VCaP (cell line): ENCODE measurements around the gene OOSP3.
"Not testable (repeated sequence)": the region's sequence is repeated elsewhere in the genome, so short reads cannot be mapped to it uniquely, and the experiment has no call there.

Experiments
- H3K27ac ChIP-seq: fragments of 450-650 bp; 2 replicates; pipeline ENCODE4 v1.5.1; 2017
- TF ChIP-seq, protein P1 (sequence below): fragments of 450-650 bp; conservative IDR thresholded peaks from 2 replicates; pipeline ENCODE4 v1.5.1; 2017; ENCODE audit warnings: mild to moderate bottlenecking, moderate library complexity

OOSP3 gene

GRCh38 chr11:59846556-59846955 is 32.0 kb upstream of the OOSP3 start:
- TF ChIP-seq, protein P1, sequence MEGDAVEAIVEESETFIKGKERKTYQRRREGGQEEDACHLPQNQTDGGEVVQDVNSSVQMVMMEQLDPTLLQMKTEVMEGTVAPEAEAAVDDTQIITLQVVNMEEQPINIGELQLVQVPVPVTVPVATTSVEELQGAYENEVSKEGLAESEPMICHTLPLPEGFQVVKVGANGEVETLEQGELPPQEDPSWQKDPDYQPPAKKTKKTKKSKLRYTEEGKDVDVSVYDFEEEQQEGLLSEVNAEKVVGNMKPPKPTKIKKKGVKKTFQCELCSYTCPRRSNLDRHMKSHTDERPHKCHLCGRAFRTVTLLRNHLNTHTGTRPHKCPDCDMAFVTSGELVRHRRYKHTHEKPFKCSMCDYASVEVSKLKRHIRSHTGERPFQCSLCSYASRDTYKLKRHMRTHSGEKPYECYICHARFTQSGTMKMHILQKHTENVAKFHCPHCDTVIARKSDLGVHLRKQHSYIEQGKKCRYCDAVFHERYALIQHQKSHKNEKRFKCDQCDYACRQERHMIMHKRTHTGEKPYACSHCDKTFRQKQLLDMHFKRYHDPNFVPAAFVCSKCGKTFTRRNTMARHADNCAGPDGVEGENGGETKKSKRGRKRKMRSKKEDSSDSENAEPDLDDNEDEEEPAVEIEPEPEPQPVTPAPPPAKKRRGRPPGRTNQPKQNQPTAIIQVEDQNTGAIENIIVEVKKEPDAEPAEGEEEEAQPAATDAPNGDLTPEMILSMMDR: no peak

DNA sequence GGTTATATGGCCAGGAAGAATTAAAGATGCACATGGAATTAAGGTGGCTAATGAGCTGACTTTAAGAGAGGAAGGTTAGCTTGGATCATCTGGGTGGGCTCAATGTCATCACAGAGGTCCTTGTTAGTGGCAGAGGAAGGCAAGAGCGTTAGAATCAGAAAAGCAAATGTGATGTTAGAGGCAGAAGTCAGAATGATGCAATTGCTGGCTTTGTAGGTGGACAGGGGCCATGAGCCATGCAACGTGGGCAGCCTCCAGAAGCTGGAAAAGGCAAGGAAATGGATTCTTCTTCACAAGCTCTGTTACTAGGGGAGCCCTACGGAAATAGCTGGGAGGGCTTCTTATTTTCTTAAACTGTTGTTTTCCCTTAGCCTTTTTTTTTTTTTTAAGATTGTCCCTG is 31.0 kb upstream of the OOSP3 start:
- TF ChIP-seq, protein P1: no peak
- no peak overlapping the region for H3K27ac ChIP-seq

More at GRCh38 chr11:59846556-59846955, 32.0 kb upstream of the OOSP3 start:
- H3K27ac ChIP-seq: no peak overlapping the region

DNA sequence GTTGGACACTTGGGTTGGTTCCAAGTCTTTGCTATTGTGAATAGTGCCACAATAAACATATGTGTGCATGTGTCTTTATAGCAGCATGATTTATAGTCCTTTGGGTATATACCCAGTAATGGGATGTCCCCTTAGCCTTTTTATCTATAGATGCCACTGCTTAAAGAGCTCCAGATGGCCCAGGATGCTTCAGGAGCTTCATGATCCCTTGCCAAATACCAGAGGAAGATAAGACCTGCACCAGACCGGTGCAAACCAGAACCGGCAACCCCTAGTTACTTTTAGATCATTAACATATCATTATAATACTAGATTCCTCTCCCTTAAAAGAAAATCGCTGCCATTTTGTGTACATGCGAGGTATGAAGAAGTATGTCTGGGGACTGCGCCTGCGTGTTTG is 30.1 kb upstream of the OOSP3 start:
- H3K27ac ChIP-seq: peak overlapping the region; percentile 11; the same call in 1 of the 2 replicates

DNA sequence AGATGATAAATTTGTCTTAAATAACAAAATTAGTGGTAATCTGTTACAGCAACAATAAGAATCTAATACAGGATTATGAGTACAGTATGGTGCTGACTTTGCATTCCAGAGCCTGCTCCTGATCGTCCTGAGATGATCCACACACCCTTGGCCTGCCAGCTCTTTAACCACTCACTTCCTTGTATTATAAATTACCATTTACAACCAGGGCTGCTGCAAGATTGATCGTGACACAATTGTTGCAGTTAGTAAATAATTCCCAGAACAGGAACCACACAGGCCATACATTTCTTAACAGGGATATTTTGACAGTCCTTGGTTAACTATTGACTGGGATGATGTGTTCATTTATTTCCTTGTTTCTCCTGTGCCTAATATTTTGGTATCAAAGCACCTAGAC is 29.5 kb upstream of the OOSP3 start:
- TF ChIP-seq, protein P1: no peak
- peak overlapping the region; percentile 11; the same call in 1 of the 2 replicates for H3K27ac ChIP-seq

DNA sequence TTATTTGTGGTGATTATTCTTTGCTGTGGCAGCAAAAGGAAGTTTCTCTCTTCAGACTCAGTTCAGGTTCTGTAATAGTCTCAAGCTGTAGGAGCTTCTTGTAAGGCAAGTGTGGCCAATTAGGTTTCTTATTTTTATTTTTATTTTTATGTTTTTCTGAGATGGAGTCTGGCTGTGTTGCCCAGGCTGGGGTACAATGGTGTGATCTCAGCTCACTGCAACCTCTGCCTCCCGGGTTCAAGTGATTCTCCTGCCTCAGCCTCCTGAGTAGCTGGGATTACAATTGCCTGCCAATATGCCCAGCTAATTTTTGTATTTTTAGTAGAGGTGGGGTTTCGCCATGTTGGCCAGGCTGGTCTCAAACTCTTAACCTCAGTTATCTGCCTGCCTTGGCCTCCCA is 29.0 kb upstream of the OOSP3 start:
- H3K27ac ChIP-seq: peak overlapping the region; percentile 11; the same call in 1 of the 2 replicates

DNA sequence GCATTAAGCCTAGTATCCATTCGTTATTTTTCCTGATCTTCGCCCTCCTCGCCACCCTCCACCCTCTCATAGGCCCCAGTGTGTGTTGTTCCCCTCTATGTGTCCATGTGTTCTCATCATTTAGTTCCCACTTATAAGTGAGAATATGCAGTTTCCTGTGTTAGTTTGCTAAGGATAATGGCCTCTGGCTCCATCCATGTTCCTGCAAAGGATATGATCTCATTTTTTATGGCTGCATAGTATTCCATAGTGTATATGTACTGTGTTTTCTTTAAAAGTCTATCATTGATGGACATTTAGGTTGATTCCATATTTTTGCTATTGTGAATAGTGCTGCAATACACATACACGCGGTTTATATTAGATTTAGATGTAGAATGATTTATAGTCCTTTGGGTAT is 27.2 kb upstream of the OOSP3 start:
- H3K27ac ChIP-seq: not testable (repeated sequence)

GRCh38 chr11:59854871-59855270 is 23.7 kb upstream of the OOSP3 start:
- H3K27ac ChIP-seq: no peak overlapping the region
- TF ChIP-seq, protein P1: no peak

GRCh38 chr11:59857439-59858434 is 20.8 kb upstream of the OOSP3 start:
- H3K27ac ChIP-seq: no peak overlapping the region
- TF ChIP-seq, protein P1: no peak

GRCh38 chr11:59859673-59860072 is 18.9 kb upstream of the OOSP3 start:
- no peak overlapping the region for H3K27ac ChIP-seq
- TF ChIP-seq, protein P1: no peak
